DOHH2 (cell line): ENCODE results near the gene TESMIN.

Experiments used
- H3F3A ChIP-seq: fragments of 200-600 bp; sonication (generic), shearing (Covaris generic); 2 replicates; pipeline ENCODE4 v1.6.0; 2016; ENCODE audit warnings: antibody characterized with exemption, mild to moderate bottlenecking; ENCODE audit not compliant: control insufficient read depth, insufficient read depth
- H3K27ac ChIP-seq: fragments of 200-600 bp; sonication (generic); 2 replicates; pipeline ENCODE4 v1.5.1; 2014; ENCODE audit warnings: low read depth, mild to moderate bottlenecking, low read length, moderate library complexity
- H3K27me3 ChIP-seq: fragments of 200-600 bp; sonication (generic); 2 replicates; pipeline ENCODE4 v1.6.1; 2014; ENCODE audit warnings: mild to moderate bottlenecking, low read length, mixed read lengths; ENCODE audit not compliant: control insufficient read depth
- H3K36me3 ChIP-seq: fragments of 200-600 bp; sonication (generic); 2 replicates; pipeline ENCODE4 v1.6.1; 2014; ENCODE audit warnings: mild to moderate bottlenecking, low read length, moderate library complexity, mixed read lengths; ENCODE audit not compliant: control insufficient read depth
- H3K4me1 ChIP-seq: fragments of 200-600 bp; sonication (generic); 2 replicates; pipeline ENCODE4 v1.6.1; 2014; ENCODE audit warnings: mild to moderate bottlenecking, low read length, mixed read lengths; ENCODE audit not compliant: control insufficient read depth
- H3K4me2 ChIP-seq: fragments of 200-600 bp; sonication (generic); 2 replicates; pipeline ENCODE4 v1.6.0; 2014; ENCODE audit warnings: mild to moderate bottlenecking, low read length, moderate library complexity
- H3K4me3 ChIP-seq: fragments of 200-600 bp; sonication (generic); 2 replicates; pipeline ENCODE4 v1.5.1; 2014; ENCODE audit warnings: mild to moderate bottlenecking, low read length, mixed read lengths
- H3K79me2 ChIP-seq: fragments of 200-600 bp; sonication (generic); 2 replicates; pipeline ENCODE4 v1.6.1; 2014; ENCODE audit warnings: mild to moderate bottlenecking, low read length, mixed read lengths; ENCODE audit not compliant: control insufficient read depth
- H3K9me2 ChIP-seq: fragments of 200-600 bp; sonication (generic); replicated peaks from 2 replicates; pipeline ENCODE4 v1.6.1; 2014; ENCODE audit warnings: mild to moderate bottlenecking, low read length, mixed read lengths; ENCODE audit not compliant: control insufficient read depth
- H3K9me3 ChIP-seq: fragments of 200-600 bp; sonication (generic); 2 replicates; pipeline ENCODE4 v1.6.1; 2014; ENCODE audit warnings: antibody characterized with exemption, low read length, mixed read lengths; ENCODE audit not compliant: control insufficient read depth, insufficient read depth
- H4K20me1 ChIP-seq: fragments of 200-600 bp; sonication (generic); 2 replicates; pipeline ENCODE4 v1.6.0; 2014; ENCODE audit warnings: low read depth, mild to moderate bottlenecking, antibody characterized with exemption, low read length, moderate library complexity; ENCODE audit not compliant: control insufficient read depth, insufficient read depth
- EZH2phosphoT487 ChIP-seq: fragments of 200-600 bp; sonication (generic); IDR thresholded peaks from 2 replicates; pipeline ENCODE4 v1.6.1; 2017; ENCODE audit warnings: borderline replicate concordance, mild to moderate bottlenecking, antibody characterized with exemption, low read length, moderate library complexity, mixed read lengths
- TF ChIP-seq, protein P1 (sequence below): fragments of 200-600 bp; sonication (generic); IDR thresholded peaks from one replicate; pipeline ENCODE4 v1.5.1; 2014; ENCODE audit warnings: antibody characterized with exemption, mild to moderate bottlenecking, low read depth, low read length; ENCODE audit not compliant: poor library complexity, severe bottlenecking

The TESMIN gene

GRCh38 chr11:68753300-68753699 is 2.0 kb upstream of the TESMIN start:
- Histone ChIP-seq H3K27ac (no peak overlapping the region), H3K4me3 (no peak overlapping the region)
- TF ChIP-seq, protein P1, sequence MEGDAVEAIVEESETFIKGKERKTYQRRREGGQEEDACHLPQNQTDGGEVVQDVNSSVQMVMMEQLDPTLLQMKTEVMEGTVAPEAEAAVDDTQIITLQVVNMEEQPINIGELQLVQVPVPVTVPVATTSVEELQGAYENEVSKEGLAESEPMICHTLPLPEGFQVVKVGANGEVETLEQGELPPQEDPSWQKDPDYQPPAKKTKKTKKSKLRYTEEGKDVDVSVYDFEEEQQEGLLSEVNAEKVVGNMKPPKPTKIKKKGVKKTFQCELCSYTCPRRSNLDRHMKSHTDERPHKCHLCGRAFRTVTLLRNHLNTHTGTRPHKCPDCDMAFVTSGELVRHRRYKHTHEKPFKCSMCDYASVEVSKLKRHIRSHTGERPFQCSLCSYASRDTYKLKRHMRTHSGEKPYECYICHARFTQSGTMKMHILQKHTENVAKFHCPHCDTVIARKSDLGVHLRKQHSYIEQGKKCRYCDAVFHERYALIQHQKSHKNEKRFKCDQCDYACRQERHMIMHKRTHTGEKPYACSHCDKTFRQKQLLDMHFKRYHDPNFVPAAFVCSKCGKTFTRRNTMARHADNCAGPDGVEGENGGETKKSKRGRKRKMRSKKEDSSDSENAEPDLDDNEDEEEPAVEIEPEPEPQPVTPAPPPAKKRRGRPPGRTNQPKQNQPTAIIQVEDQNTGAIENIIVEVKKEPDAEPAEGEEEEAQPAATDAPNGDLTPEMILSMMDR: no peak
- no peak for TF ChIP-seq EZH2phosphoT487

GRCh38 chr11:68751004-68751325 is 355 bp downstream of the TESMIN start:
- Histone ChIP-seq H3K79me2 (no peaks in the 10 kb centered on the region), H3K4me2 (peak overlapping the region; percentile 67), H3K4me1 (peaks cover 7% of the 10 kb centered on the region), H3F3A (no peaks in the 10 kb centered on the region), H3K4me3 (peak overlapping the region; percentile 71), H3K36me3 (no peaks in the 10 kb centered on the region), H3K9me2 (no peaks in the 10 kb centered on the region), H3K27me3 (no peaks in the 10 kb centered on the region), H3K9me3 (no peaks in the 10 kb centered on the region), H4K20me1 (no peaks in the 10 kb centered on the region), H3K27ac (no peak overlapping the region)
- no peak for TF ChIP-seq EZH2phosphoT487
- TF ChIP-seq, protein P1: no peak

More at GRCh38 chr11:68753300-68753699, 2.0 kb upstream of the TESMIN start:
- no peaks in the 10 kb centered on the region for H3K79me2 ChIP-seq
- no peak overlapping the region for H3K4me2 ChIP-seq
- H3K27me3 ChIP-seq: no peaks in the 10 kb centered on the region
- H3F3A ChIP-seq: no peaks in the 10 kb centered on the region
- H4K20me1 ChIP-seq: no peaks in the 10 kb centered on the region
- H3K9me2 ChIP-seq: no peaks in the 10 kb centered on the region
- peaks cover 7% of the 10 kb centered on the region for H3K4me1 ChIP-seq
- no peaks in the 10 kb centered on the region for H3K9me3 ChIP-seq
- no peaks in the 10 kb centered on the region for H3K36me3 ChIP-seq

DNA sequence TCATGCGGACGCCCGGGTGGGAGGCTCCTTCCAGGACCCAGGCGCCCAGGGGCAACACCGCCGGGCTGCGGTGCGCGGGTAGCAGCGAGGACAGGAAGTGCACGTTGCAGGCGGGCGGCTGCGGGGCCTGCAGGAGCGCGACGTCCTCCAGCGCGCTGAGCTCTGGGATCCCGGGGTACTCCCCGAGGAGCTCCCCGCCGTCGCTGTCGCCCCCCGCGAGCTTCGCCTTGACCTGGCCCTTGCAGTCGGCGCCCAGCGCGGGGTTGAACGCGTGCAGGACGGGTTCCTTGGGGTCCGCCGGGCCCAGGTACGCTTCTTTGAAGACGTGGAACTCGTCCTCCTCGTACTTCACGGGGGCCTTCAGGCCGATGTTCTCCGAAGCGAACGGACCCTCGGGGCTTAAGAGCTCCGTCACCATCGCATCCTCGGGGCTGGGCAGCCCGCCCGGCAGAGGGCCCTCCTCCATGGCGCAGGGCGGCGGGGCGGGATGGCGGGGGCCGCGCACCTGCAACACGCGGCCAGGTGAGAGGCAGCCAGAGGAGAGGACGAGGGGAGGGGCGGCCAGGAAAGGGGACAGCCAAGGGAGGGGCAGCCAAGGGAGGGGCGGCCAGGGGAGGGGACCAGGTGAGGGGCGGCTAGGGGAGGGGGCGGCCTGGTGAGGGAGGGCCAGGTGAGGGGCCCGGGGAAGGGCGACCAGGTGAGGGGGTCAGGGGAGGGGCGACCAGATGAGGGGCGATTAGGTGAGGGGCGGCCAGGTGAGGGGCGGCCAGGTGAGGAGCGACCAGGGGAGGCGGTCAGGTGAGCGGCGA is 921 bp downstream of the TESMIN start:
- no peaks in the 10 kb centered on the region for H3K27me3 ChIP-seq
- H3K4me2 ChIP-seq: no peak overlapping the region
- no peaks in the 10 kb centered on the region for H3K9me3 ChIP-seq
- no peaks in the 10 kb centered on the region for H3K36me3 ChIP-seq
- H4K20me1 ChIP-seq: no peaks in the 10 kb centered on the region
- H3K27ac ChIP-seq: no peak overlapping the region
- no peaks in the 10 kb centered on the region for H3F3A ChIP-seq
- no peak overlapping the region for H3K4me3 ChIP-seq
- H3K9me2 ChIP-seq: no peaks in the 10 kb centered on the region
- H3K79me2 ChIP-seq: no peaks in the 10 kb centered on the region
- H3K4me1 ChIP-seq: peaks cover 7% of the 10 kb centered on the region
- TF ChIP-seq, protein P1: no peak
- TF ChIP-seq EZH2phosphoT487: no peak
